GM13976 (cell line): ENCODE results near the gene WEE1.

Experiments
- DNase-seq: peaks from one replicate; pipeline ENCODE4 v3.0.0; 2012; ENCODE audit warnings: low spot score
- in situ Hi-C: fragments of 300-500 bp; cut with MboI; formaldehyde crosslinking; loops from one replicate; pipeline ENCODE4 v1.12.0; 2022; ENCODE audit warnings: low sequenced_read_pairs, mixed read lengths, inconsistent platforms; ENCODE audit not compliant: unreplicated experiment
- TF ChIP-seq, protein P1 (sequence below): IDR thresholded peaks from 2 replicates; pipeline ENCODE4 v1.5.1; 2012; ENCODE audit warnings: borderline replicate concordance, mild to moderate bottlenecking; ENCODE audit not compliant: insufficient read depth; ENCODE audit errors: extremely low read depth, missing control alignments, control extremely low read depth

WEE1 gene

DNA sequence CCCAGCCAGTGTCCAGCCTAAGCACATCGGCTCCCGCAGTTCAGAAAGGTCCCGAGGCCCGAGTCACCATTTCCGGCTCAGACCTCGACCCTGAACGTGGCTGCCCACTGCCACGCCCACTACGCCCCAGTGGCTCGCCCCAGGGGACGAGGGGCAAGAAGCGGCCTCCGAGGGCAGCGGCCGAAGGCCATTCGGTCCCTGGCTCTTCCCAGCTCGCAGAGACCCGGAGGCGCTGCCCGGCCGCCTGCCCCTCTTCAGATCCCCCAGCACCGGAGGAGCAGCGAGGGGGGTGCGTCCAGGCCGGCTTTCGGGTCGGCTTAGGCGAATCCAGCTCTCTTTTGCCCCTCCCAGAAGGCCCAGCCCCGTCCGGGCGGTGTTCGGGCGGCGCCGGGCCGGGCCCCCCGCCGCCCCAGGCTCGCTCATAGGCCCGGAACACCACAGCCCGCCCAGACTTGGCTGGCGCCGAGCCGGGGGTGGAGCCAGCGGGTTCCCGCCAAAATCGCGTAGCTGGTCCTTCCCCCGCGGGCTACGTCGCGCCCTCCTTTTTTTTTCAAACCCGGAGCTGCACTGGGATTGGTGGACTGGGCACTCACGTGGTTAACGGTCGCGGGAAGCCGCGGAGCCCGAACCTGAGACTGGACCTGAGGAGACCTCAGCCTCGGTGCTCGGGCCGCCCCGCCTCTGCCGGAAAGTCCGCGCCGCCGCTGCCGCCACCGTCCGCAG lies at the start of gene WEE1:
Gene WEE1, plus strand, starts transcription at position 619 of the 723 bp plus-strand sequence. CDS start 264 bp downstream, outside the sequence.
- TF ChIP-seq, protein P1, sequence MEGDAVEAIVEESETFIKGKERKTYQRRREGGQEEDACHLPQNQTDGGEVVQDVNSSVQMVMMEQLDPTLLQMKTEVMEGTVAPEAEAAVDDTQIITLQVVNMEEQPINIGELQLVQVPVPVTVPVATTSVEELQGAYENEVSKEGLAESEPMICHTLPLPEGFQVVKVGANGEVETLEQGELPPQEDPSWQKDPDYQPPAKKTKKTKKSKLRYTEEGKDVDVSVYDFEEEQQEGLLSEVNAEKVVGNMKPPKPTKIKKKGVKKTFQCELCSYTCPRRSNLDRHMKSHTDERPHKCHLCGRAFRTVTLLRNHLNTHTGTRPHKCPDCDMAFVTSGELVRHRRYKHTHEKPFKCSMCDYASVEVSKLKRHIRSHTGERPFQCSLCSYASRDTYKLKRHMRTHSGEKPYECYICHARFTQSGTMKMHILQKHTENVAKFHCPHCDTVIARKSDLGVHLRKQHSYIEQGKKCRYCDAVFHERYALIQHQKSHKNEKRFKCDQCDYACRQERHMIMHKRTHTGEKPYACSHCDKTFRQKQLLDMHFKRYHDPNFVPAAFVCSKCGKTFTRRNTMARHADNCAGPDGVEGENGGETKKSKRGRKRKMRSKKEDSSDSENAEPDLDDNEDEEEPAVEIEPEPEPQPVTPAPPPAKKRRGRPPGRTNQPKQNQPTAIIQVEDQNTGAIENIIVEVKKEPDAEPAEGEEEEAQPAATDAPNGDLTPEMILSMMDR: no peak
- in situ Hi-C loops: no loop called here
- peak; percentile 98 for DNase-seq

GRCh38 chr11:9524001-9524400 lies 49.5 kb upstream of the WEE1 start:
- TF ChIP-seq, protein P1: no peak
- in situ Hi-C loops: loop anchor here (10.0 kb wide), 1 partner anchor 81 kb away; no protein-coding TSS in a partner anchor
- DNase-seq: no peak

- TF ChIP-seq, protein P1: no peak
- in situ Hi-C loops: loop anchor here (10.0 kb wide), 1 partner anchor 80 kb away; no protein-coding TSS in a partner anchor
- DNase-seq: no peak
Measured at GRCh38 chr11:9525116-9525515, 48.4 kb upstream of the WEE1 start.

GRCh38 chr11:9527481-9528135 lies 45.9 kb upstream of the WEE1 start:
- TF ChIP-seq, protein P1: no peak
- DNase-seq: no peak
- in situ Hi-C loops: loop anchor here (10.0 kb wide), 1 partner anchor 77 kb away; no protein-coding TSS in a partner anchor

GRCh38 chr11:9528136-9528501 lies 45.4 kb upstream of the WEE1 start:
- DNase-seq: no peak
- in situ Hi-C loops: loop anchor here (10.0 kb wide), 1 partner anchor 77 kb away; no protein-coding TSS in a partner anchor
- TF ChIP-seq, protein P1: no peak

DNA sequence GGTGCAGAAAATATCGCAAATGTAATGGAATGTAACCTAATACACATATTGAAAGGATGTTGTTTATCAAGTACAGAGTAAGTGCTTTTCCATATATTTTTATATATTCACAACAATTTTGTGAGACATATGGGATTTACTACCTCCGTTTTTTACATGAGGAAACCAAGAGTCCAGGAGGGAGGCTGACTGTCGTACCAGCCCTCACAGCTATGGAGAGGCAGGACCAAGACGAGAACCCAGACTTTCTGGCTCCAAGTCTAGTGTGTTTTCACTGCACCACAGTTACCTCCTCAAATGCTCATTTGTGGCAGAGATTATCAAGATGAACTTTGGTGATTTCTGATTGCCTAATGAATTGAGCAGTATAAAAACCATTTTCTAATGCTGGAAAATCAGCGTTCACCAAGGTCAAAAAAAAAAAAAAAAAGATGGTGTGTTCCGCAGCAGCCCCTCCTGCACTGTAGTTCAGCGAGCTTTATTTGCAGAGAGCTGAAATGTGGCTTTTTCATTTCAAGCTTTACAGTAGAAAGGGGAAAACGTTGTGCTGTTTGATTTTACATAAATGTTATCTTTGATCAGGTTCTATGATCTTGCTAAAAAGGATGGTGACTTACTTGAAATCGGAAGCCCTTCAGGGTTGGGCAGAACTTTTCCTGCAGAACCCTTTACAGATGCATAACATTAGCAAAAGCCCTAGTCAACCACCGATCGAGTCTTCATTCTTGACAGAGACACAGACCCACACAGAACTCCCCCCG lies 44.7 kb upstream of the WEE1 start:
- in situ Hi-C loops: loop anchor here (10.0 kb wide), 1 partner anchor 76 kb away; no protein-coding TSS in a partner anchor
- DNase-seq: no peak
- TF ChIP-seq, protein P1: no peak
